ENCODE data around the gene ACKR3. TPM values are rescaled to one million over a fixed set of nuclear protein-coding genes. Genes with fewer than 3 reads are reported as not detected.

ACKR3 gene
- total RNA-seq, 4 donors from 2014 or later, result 22.9 to 115 (median 64.6) TPM

DNA sequence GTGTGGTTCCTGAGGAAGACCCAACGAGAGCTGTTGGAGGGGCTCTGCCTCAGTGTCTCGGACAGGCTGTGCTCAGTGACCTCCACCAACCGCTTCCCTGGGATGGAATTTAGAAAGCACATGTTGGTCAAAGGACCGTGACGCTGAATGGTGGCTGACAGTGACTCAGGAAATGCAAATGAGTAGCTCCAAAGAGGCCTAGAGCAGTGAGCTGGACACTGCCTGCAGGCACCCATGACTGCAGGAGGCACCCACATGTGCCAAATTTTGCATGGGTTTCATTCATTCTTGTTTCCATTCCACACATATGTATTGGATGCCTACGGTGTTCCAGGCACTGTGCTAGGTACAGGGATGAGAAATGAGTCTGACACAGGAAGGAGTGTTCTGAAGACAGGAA lies 46.4 kb downstream of the ACKR3 start:
- DNase-seq (ENCODE audit: low spot score), result no peak
- no peak for ATAC-seq (ENCODE audit: low FRiP score)
- TF ChIP-seq, protein P1, sequence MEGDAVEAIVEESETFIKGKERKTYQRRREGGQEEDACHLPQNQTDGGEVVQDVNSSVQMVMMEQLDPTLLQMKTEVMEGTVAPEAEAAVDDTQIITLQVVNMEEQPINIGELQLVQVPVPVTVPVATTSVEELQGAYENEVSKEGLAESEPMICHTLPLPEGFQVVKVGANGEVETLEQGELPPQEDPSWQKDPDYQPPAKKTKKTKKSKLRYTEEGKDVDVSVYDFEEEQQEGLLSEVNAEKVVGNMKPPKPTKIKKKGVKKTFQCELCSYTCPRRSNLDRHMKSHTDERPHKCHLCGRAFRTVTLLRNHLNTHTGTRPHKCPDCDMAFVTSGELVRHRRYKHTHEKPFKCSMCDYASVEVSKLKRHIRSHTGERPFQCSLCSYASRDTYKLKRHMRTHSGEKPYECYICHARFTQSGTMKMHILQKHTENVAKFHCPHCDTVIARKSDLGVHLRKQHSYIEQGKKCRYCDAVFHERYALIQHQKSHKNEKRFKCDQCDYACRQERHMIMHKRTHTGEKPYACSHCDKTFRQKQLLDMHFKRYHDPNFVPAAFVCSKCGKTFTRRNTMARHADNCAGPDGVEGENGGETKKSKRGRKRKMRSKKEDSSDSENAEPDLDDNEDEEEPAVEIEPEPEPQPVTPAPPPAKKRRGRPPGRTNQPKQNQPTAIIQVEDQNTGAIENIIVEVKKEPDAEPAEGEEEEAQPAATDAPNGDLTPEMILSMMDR (IDR thresholded peaks at IDR 0.05), result no peak

DNA sequence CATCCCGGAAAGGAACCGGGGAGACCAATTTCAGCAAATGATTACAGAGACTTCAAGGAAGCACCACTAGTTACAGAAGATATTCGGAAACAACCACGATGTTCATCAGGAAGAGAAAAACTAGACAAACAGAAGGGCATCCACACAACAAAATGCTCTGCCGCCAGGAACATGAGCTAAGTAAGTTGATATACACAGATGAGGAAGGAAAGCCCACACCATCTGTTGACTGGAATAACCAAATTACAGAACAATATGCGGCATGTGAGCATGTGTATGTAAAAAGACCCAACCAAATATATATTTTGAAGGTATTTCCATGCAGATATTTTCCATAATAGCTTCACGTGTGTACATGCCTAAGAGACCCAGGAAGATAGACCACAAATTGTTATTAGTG lies 47.0 kb downstream of the ACKR3 start:
- TF ChIP-seq, protein P1 (IDR thresholded peaks at IDR 0.05), result no peak
- ATAC-seq (ENCODE audit: low FRiP score) (no peak), DNase-seq (ENCODE audit: low spot score) (no peak)

DNA sequence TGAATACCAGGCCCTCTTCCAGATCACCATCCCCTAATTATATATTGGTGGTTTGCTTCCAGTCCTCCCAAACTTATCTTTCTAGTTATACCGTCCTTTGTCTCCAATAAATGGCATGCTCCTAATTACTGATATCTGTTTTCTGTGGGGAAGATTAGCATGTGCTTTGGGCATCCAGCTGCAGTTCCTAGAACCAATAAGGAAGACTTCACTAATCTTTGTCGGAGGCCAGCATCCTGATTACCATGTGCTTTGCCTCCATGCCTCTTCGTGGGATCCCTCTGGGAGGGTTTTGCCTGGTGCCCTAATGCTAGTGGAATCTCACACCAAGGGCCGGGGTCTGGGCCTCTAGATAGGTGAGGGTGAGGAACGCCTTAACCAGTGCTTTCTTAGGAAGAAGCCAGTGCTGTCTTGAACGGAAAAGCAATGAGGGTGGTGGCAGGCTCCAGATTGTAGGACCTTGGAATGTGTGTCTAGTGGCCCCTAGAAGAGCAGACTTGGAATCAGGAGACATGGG lies 47.7 kb downstream of the ACKR3 start:
- ATAC-seq (ENCODE audit: low FRiP score), result no peak
- TF ChIP-seq, protein P1 (IDR thresholded peaks at IDR 0.05), result no peak
- DNase-seq (ENCODE audit: low spot score), result no peak

DNA sequence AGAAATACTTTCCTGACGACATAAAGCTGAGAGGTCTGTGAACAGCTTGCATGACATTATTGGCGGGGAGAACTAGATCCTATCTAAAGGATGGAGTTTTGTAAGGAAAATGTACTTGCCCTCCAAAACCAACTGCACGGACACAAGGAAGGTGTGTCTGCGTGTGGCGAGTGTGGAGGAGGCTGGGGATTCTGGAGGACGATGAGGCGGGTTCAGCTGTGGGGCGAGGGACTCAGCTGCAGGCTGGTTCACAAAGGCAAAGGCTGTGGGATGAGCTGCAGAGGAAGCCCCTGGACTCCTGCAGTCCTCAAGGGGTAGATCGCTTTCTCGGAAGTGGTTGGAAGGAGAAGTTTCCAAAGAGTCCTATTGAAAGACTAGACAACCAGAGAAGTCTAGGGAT lies 48.2 kb downstream of the ACKR3 start:
- TF ChIP-seq, protein P1 (IDR thresholded peaks at IDR 0.05), result no peak
- no peak for DNase-seq (ENCODE audit: low spot score)
- no peak for ATAC-seq (ENCODE audit: low FRiP score)

DNA sequence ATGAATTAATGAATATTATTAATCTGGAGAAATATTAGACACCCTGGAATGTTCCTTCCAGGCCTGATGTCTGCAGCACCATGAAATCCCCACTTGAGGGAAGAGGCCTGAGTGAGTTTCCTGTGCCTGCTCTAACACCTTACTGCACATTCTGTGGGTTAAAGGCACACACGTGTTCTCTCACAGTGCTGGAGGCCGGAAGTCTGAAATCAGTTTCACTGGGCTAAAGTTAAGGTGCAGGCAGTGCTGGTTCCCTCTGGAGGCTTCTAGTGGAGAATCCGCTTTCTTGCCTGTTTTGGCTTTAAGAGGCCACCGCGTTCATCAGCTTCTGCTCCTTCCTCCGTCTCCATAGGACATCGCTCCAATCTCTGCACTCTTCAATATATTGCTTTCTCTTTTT lies 48.7 kb downstream of the ACKR3 start:
- TF ChIP-seq, protein P1 (IDR thresholded peaks at IDR 0.05), result no peak
- DNase-seq (ENCODE audit: low spot score), result no peak
- ATAC-seq (ENCODE audit: low FRiP score), result no peak

DNA sequence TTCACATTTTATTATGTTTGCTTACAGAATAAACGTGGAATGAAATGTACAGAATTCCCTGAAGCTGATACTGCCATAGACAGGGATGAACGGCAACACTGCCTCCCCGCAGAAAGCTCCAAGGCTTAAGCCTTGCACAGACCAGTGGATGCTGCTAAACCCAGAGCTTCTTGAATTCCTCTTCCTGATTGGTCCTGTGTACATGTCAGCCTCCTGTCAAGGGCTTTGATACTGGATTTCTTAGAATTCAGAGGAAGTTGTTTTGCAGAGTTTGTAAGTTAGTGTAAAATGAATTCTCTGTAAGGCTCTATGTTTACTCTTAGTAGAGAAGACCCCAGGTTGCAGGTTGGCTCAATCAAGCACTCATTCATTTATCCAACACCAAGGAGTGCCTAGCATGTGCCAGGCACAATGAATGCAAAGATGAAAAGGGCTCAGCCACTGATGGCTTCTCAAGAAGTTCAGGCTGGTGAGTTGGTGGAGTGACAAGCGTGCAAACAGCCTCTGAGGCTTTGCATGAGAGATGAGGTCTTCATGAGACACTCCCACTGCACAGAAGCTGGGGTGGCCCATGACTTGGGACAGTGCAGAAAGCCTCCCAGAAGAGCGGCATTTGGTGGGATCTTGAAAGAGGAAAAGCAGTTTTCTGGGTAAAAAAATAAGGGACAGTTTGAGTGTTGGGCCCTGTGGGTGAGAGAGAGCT lies 50.4 kb downstream of the ACKR3 start:
- ATAC-seq (ENCODE audit: low FRiP score), result no peak
- TF ChIP-seq, protein P1 (IDR thresholded peaks at IDR 0.05), result no peak
- DNase-seq (ENCODE audit: low spot score), result no peak

DNA sequence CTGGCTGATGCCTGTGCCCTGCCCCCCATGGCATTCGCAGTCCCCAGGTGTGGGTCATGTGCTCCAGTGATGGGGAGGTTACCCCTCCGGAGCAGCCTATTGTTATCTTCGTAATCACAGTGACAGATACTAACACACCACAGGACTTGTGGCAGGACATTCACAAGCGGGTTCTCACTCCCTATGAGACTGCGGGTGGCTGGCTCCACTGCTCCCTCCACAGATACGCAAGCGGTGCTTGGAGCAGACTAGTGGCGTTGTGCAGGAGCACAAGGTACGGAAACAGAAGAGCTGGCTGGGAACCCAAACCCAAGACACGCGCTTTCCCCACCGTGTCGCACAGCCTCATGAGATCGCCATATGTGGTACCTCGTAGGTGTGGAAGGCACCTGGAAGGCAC lies 52.2 kb downstream of the ACKR3 start:
- DNase-seq (ENCODE audit: low spot score) (no peak), ATAC-seq (ENCODE audit: low FRiP score) (no peak)

More for the DNA sequence above, 52.2 kb downstream of the ACKR3 start:
- TF ChIP-seq, protein P1 (IDR thresholded peaks at IDR 0.05), result no peak
